ENCODE data around the gene RPTOR. TPM values are rescaled to one million over a fixed set of nuclear protein-coding genes. Genes with fewer than 3 reads are reported as not detected.

Gene RPTOR
- total RNA-seq, 1 experiment from 2014 or later = 25.1 TPM

GRCh38 chr17:80555266-80555665 lies 10.6 kb downstream of the RPTOR start:
- no peak for DNase-seq
- Mint-ChIP-seq H3K4me3 (no peak overlapping the region), H3K9me3 (no peaks in the 10 kb centered on the region), H3K4me1 (no peaks in the 10 kb centered on the region), H3K27ac (no peak overlapping the region), H3K27me3 (ENCODE audit: low read depth) (peaks cover 29% of the 10 kb centered on the region), H3K36me3 (ENCODE audit: insufficient read depth in 1 of 3, low read depth in 3 of 3) (no peaks in the 10 kb centered on the region; a peak in 2 of 7 replicates)
- no peaks in the 10 kb centered on the region for H3K27me3 ChIP-seq (ENCODE audit: insufficient read depth, low read length)
- no peak overlapping the region for H3T11ph ChIP-seq (ENCODE audit: low read length)
- no peak overlapping the region for H3K4ac ChIP-seq (ENCODE audit: low read depth, low read length)
- no peak overlapping the region for H2BK120ac ChIP-seq (ENCODE audit: low read depth, low read length, poor library complexity, severe bottlenecking)
- no peak overlapping the region for H2BK20ac ChIP-seq (ENCODE audit: low read depth, low read length, poor library complexity, severe bottlenecking)
- no peak overlapping the region for H3K18ac ChIP-seq (ENCODE audit: insufficient read length, low read depth, low read length)
- no peaks in the 10 kb centered on the region for H3K23me2 ChIP-seq (ENCODE audit: insufficient read length, low read depth, low read length, poor library complexity, severe bottlenecking)
- peaks cover 5% of the 10 kb centered on the region for H3K79me1 ChIP-seq (ENCODE audit: insufficient read depth, low read depth, low read length, poor library complexity, severe bottlenecking)
- no peak overlapping the region for H3K56ac ChIP-seq (ENCODE audit: insufficient read length, low read depth, low read length)
- H2BK12ac ChIP-seq (ENCODE audit: insufficient read length, low read depth, low read length) = no peak overlapping the region
- H3K4me2 ChIP-seq (ENCODE audit: insufficient read depth, insufficient read length, low read length) = no peak overlapping the region
- no peak overlapping the region for H3K9ac ChIP-seq (ENCODE audit: extremely low read depth, insufficient read length, low read length)
- WGBS (ENCODE audit: extremely low coverage, insufficient read length, low lambda C conversion rate) = no CpG with 5 or more reads among the region's 7 CpGs
- peaks cover under 1% of the 10 kb centered on the region; the same call in 1 of the 2 replicates for H3K79me2 ChIP-seq (ENCODE audit: insufficient read depth, low read length)
- no peak overlapping the region for H3K27ac ChIP-seq (ENCODE audit: insufficient read length, low read depth, low read length)
- no peak overlapping the region for H3K14ac ChIP-seq (ENCODE audit: insufficient read depth, low read length)
- no peak overlapping the region for H4K8ac ChIP-seq (replicated peaks; ENCODE audit: insufficient read length, low read depth, low read length)
- no peak for TF ChIP-seq CTCF (conservative IDR thresholded peaks at IDR 0.05)
- H3K4me1 ChIP-seq (ENCODE audit: insufficient read depth, low read length) = no peaks in the 10 kb centered on the region
- H2BK15ac ChIP-seq (ENCODE audit: low read depth, low read length) = no peak overlapping the region
- H4K5ac ChIP-seq (ENCODE audit: insufficient read length, low read depth, low read length) = no peak overlapping the region
- H3K9me3 ChIP-seq (ENCODE audit: control insufficient read depth, low read depth, low read length) = no peaks in the 10 kb centered on the region
- H2AFZ ChIP-seq (ENCODE audit: low read length) = no peak overlapping the region
- H2BK5ac ChIP-seq (ENCODE audit: insufficient read length, low read length) = no peak overlapping the region
- H2AK5ac ChIP-seq (ENCODE audit: insufficient read length, low read length) = no peak overlapping the region
- no peak overlapping the region for H3K23ac ChIP-seq (ENCODE audit: insufficient read length, low read depth, low read length)
- H4K91ac ChIP-seq (ENCODE audit: insufficient read length, low read depth, low read length) = no peak overlapping the region
- no peaks in the 10 kb centered on the region for H4K20me1 ChIP-seq (ENCODE audit: control insufficient read depth, insufficient read depth, insufficient read length)

All from H9 (cell line).